LNCaP clone FGC (cell line): ENCODE measurements around the gene LIPJ.

Experiments used
- DNase-seq: peaks from one replicate; pipeline ENCODE4 v3.0.0-alpha.2; 2011; ENCODE audit warnings: low read depth
- H3K4me3 ChIP-seq: 2 replicates; pipeline ENCODE4 v1.5.1; 2011; ENCODE audit warnings: mild to moderate bottlenecking, low read depth, low read length, control low read depth
- CTCF ChIP-seq: IDR thresholded peaks from 2 replicates; pipeline ENCODE4 v1.5.1; 2012; ENCODE audit warnings: mild to moderate bottlenecking; ENCODE audit not compliant: control insufficient read depth, insufficient read depth; ENCODE audit errors: extremely low read depth

Gene LIPJ

GRCh38 chr10:88592381-88592780, 5.8 kb downstream of the LIPJ start:
- TF ChIP-seq CTCF, result no peak
- no peak for DNase-seq
- no peak overlapping the region for H3K4me3 ChIP-seq

GRCh38 chr10:88592906-88593305, 6.3 kb downstream of the LIPJ start:
- H3K4me3 ChIP-seq, result no peak overlapping the region
- TF ChIP-seq CTCF, result no peak
- DNase-seq, result no peak

- no peak for TF ChIP-seq CTCF
- no peak overlapping the region for H3K4me3 ChIP-seq
- DNase-seq, result no peak
Observed at GRCh38 chr10:88594482-88594881, 7.9 kb downstream of the LIPJ start.

DNA sequence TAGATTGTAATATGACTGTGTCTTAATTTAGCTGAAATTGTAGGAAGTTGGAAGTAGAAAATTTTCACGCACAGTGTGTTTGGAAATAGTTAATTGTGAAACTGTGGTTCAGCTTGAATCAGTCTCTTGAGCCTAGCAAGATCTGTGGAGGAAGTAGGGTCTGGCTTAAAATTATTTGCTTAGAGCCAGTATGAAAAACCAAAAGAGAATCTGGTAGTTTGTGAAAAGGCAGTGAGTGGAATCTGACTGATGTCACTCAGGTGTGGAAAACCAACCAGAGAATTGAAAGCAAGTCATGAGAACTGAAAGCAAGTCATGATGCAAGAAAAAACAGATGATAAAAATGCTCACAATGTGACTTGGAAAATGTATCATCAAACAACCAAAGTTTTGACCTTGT, 11.5 kb downstream of the LIPJ start:
- no peak for DNase-seq
- no peak overlapping the region for H3K4me3 ChIP-seq
- no peak for TF ChIP-seq CTCF

- no peak for TF ChIP-seq CTCF
- no peak overlapping the region for H3K4me3 ChIP-seq
- no peak for DNase-seq
Observed at GRCh38 chr10:88608052-88608732, 21.6 kb downstream of the LIPJ start.

GRCh38 chr10:88608780-88609179, 22.2 kb downstream of the LIPJ start:
- no peak for TF ChIP-seq CTCF
- no peak for DNase-seq
- no peak overlapping the region for H3K4me3 ChIP-seq

GRCh38 chr10:88616250-88616977, 29.9 kb downstream of the LIPJ start:
- TF ChIP-seq CTCF, result no peak
- DNase-seq, result no peak

More at GRCh38 chr10:88616250-88616977, 29.9 kb downstream of the LIPJ start:
- no peak overlapping the region for H3K4me3 ChIP-seq
